Measurements from ENCODE around the gene PPP2R5D. TPM values are rescaled to one million over a fixed set of nuclear protein-coding genes. Genes with fewer than 3 reads are reported as not detected.

PPP2R5D gene
- 59.5 and 61.5 TPM in 2 replicates for polyA plus RNA-seq (2011; rRNA removed)
- 65.7 and 69.9 TPM in 2 replicates for polyA minus RNA-seq (2011; rRNA and poly(A)+ RNA removed)

- peak within 1 kb of the TSS; percentile 76 for H3K4me3 ChIP-seq (ENCODE audit: low read depth, low read length)
- H3K27me3 ChIP-seq (ENCODE audit: control insufficient read depth, insufficient read depth, low read length), result no peaks in the 10 kb centered on the region
- peak; percentile 96 for DNase-seq (ENCODE audit: low read depth, low spot score)
- no peak for TF ChIP-seq CTCF (IDR thresholded peaks at IDR 0.05; ENCODE audit: low read depth, low read length)
- H3K27ac ChIP-seq (ENCODE audit: low read depth, low read length), result peak within 1 kb of the TSS; percentile 89
- H3K9me3 ChIP-seq (ENCODE audit: control insufficient read depth, insufficient read depth, low read length), result no peaks in the 10 kb centered on the region
- POLR2A ChIA-PET, result interaction anchor here (0.6 to 1.8 kb wide), 17 partner anchors 10 to 238 kb away, joined by 3 to 18 read pairs (median 4); partner anchors contain the start of genes CNPY3, CUL7, CUL9 and KLC4
- CTCF ChIA-PET, result interaction anchor here (0.9 kb wide), 1 partner anchor 160 kb away, joined by 3 read pairs; no protein-coding TSS in a partner anchor
Measured at GRCh38 chr6:42984001-42984923, at the start of gene PPP2R5D. PPP2R5D (plus strand) TSS chr6:42984570; CDS start chr6:42984678, 108 bp downstream.

GRCh38 chr6:42935322-42935721 is 49.0 kb upstream of the PPP2R5D start:
- ChIA-PET CTCF (no interaction called here), POLR2A (interaction anchor here (0.6 kb wide), 1 partner anchor 182 kb away, joined by 5 read pairs; no protein-coding TSS in a partner anchor)
- Histone ChIP-seq H3K27ac (ENCODE audit: low read depth, low read length) (no peak overlapping the region), H3K27me3 (ENCODE audit: control insufficient read depth, insufficient read depth, low read length) (no peaks in the 10 kb centered on the region), H3K9me3 (ENCODE audit: control insufficient read depth, insufficient read depth, low read length) (no peaks in the 10 kb centered on the region), H3K4me3 (ENCODE audit: low read depth, low read length) (no peak overlapping the region)
- no peak for TF ChIP-seq CTCF (IDR thresholded peaks at IDR 0.05; ENCODE audit: low read depth, low read length)
- no peak for DNase-seq (ENCODE audit: low read depth, low spot score)

- ChIA-PET CTCF (interaction anchor here (1.6 kb wide), 1 partner anchor 35 kb away, joined by 4 read pairs; no protein-coding TSS in a partner anchor), POLR2A (no interaction called here)
- H3K27me3 ChIP-seq (ENCODE audit: control insufficient read depth, insufficient read depth, low read length), result no peaks in the 10 kb centered on the region
- H3K27ac ChIP-seq (ENCODE audit: low read depth, low read length), result no peak overlapping the region
- no peak overlapping the region for H3K4me3 ChIP-seq (ENCODE audit: low read depth, low read length)
- DNase-seq (ENCODE audit: low read depth, low spot score), result no peak
- no peak for TF ChIP-seq CTCF (IDR thresholded peaks at IDR 0.05; ENCODE audit: low read depth, low read length)
- H3K9me3 ChIP-seq (ENCODE audit: control insufficient read depth, insufficient read depth, low read length), result no peaks in the 10 kb centered on the region
Measured at GRCh38 chr6:42936398-42936797, 48.0 kb upstream of the PPP2R5D start.

GRCh38 chr6:42937548-42938427 is 46.6 kb upstream of the PPP2R5D start:
- Histone ChIP-seq H3K4me3 (ENCODE audit: low read depth, low read length) (no peak overlapping the region), H3K27me3 (ENCODE audit: control insufficient read depth, insufficient read depth, low read length) (no peaks in the 10 kb centered on the region), H3K27ac (ENCODE audit: low read depth, low read length) (no peak overlapping the region), H3K9me3 (ENCODE audit: control insufficient read depth, insufficient read depth, low read length) (no peaks in the 10 kb centered on the region)
- no peak for DNase-seq (ENCODE audit: low read depth, low spot score)
- ChIA-PET CTCF (interaction anchor here (1.6 kb wide), 1 partner anchor 37 kb away, joined by 4 read pairs; no protein-coding TSS in a partner anchor), POLR2A (interaction anchor here (0.8 kb wide), 1 partner anchor 9 kb away, joined by 3 read pairs; the partner anchor contains the start of gene CNPY3)
- no peak for TF ChIP-seq CTCF (IDR thresholded peaks at IDR 0.05; ENCODE audit: low read depth, low read length)

Data from AG04450 (cell line).